OCI-LY7 (cell line): ENCODE data around the gene GLIPR1. TPM values are rescaled to one million over a fixed set of nuclear protein-coding genes. Genes with fewer than 3 reads are reported as not detected.

Source experiments
- BruUV-seq: library from RNA; stranded (reverse); fragments of 400-500 nt; replicated peaks from 2 replicates; lab custom pipeline; 2021; lab: Mats Ljungman, UMichigan
- CTCF ChIA-PET: fragments of 300-600 bp; sonication (Branson Sonifier 250); formaldehyde crosslinking; loops from one replicate; lab custom pipeline; 2022; ENCODE audit warnings: antibody characterized with exemption; ENCODE audit not compliant: unreplicated experiment; lab: Charles Lee
- POLR2A ChIA-PET: fragments of 300-600 bp; sonication (Branson Sonifier 250); formaldehyde crosslinking; loops from one replicate; lab custom pipeline; 2022; ENCODE audit warnings: antibody characterized with exemption; lab: Charles Lee
- DNase-seq: peaks from one replicate; pipeline ENCODE4 v3.0.0-alpha.2; 2015; ENCODE audit warnings: low spot score
- H2AFZ ChIP-seq: fragments of 200-600 bp; sonication (generic), shearing (Covaris generic); 2 replicates; pipeline ENCODE4 v1.6.1; 2014; ENCODE audit warnings: mild to moderate bottlenecking, antibody characterized with exemption, low read length, moderate library complexity
- H3K27ac ChIP-seq: fragments of 200-600 bp; sonication (generic); 2 replicates; pipeline ENCODE4 v1.5.1; 2014; ENCODE audit warnings: mixed run types, low read depth, mild to moderate bottlenecking, moderate library complexity, low read length, inconsistent platforms; ENCODE audit not compliant: poor library complexity, severe bottlenecking
- H3K36me3 ChIP-seq: fragments of 200-600 bp; sonication (generic); 2 replicates; pipeline ENCODE4 v1.6.1; 2014; ENCODE audit warnings: mild to moderate bottlenecking, antibody characterized with exemption, low read length, moderate library complexity, mixed read lengths; ENCODE audit not compliant: insufficient read depth
- H3K4me1 ChIP-seq: fragments of 200-600 bp; sonication (generic); 2 replicates; pipeline ENCODE4 v1.5.1; 2014; ENCODE audit warnings: mild to moderate bottlenecking, low read length; ENCODE audit not compliant: insufficient read depth, poor library complexity, severe bottlenecking
- H3K4me2 ChIP-seq: fragments of 200-600 bp; sonication (generic); 2 replicates; pipeline ENCODE4 v1.6.1; 2014; ENCODE audit warnings: mild to moderate bottlenecking, low read length
- H3K4me3 ChIP-seq: fragments of 200-600 bp; sonication (generic); 2 replicates; pipeline ENCODE4 v1.5.1; 2014; ENCODE audit warnings: mild to moderate bottlenecking, low read depth, low read length; ENCODE audit not compliant: poor library complexity, severe bottlenecking
- H3K79me2 ChIP-seq: fragments of 200-600 bp; sonication (generic); 2 replicates; pipeline ENCODE4 v1.6.1; 2016; ENCODE audit warnings: low read depth, mild to moderate bottlenecking, low read length, moderate library complexity, mixed read lengths; ENCODE audit not compliant: insufficient read depth
- H3K9me2 ChIP-seq: fragments of 200-600 bp; sonication (generic); 2 replicates; pipeline ENCODE4 v1.6.1; 2016; ENCODE audit warnings: mild to moderate bottlenecking, low read length, mixed read lengths; ENCODE audit not compliant: insufficient read depth
- H3K9me3 ChIP-seq: fragments of 200-600 bp; sonication (generic); 2 replicates; pipeline ENCODE4 v1.6.1; 2014; ENCODE audit warnings: mild to moderate bottlenecking, mixed run types, low read length, mixed read lengths
- H4K20me1 ChIP-seq: fragments of 200-600 bp; sonication (generic); 2 replicates; pipeline ENCODE4 v1.6.1; 2014; ENCODE audit warnings: mild to moderate bottlenecking, antibody characterized with exemption, low read length, moderate library complexity, mixed read lengths; ENCODE audit not compliant: insufficient read depth
- CTCF ChIP-seq: fragments of 200-600 bp; sonication (generic); conservative IDR thresholded peaks from 2 replicates; pipeline ENCODE4 v1.5.1; 2014; ENCODE audit warnings: mild to moderate bottlenecking, antibody characterized with exemption, low read length, moderate library complexity, mixed read lengths
- EZH2phosphoT487 ChIP-seq: fragments of 200-600 bp; sonication (generic); IDR thresholded peaks from 2 replicates; pipeline ENCODE4 v1.6.1; 2018; ENCODE audit warnings: low read depth, borderline replicate concordance, mild to moderate bottlenecking, mixed run types, antibody characterized with exemption, low read length, moderate library complexity, mixed read lengths
- intact Hi-C: fragments of 100-400 bp; cut with micrococcal nuclease; formaldehyde crosslinking; loops from one replicate; pipeline ENCODE4 v1.10.0; 2022; ENCODE audit not compliant: unreplicated experiment
- total RNA-seq, 2 experiments: library from RNA; depleted of rRNA in 1 of 2; stranded (reverse); fragments of >200 nt in 1 of 2; shearing (Covaris generic) in 1 of 2; gene quantifications; 2 replicates each; pipeline ENCODE4 v1.2.3, GENCODE V29; 2014 to 2022

Gene GLIPR1
- total RNA-seq, 2 experiments from 2014 or later = 2.8 to 3.3 TPM

GRCh38 chr12:75551477-75551876 is 70.9 kb downstream of the GLIPR1 start:
- intact Hi-C loops = no loop called here
- Histone ChIP-seq H4K20me1 (no peaks in the 10 kb centered on the region), H3K36me3 (no peaks in the 10 kb centered on the region), H3K4me3 (no peak overlapping the region), H3K4me1 (no peaks in the 10 kb centered on the region), H2AFZ (no peak overlapping the region), H3K9me2 (no peaks in the 10 kb centered on the region), H3K79me2 (no peaks in the 10 kb centered on the region), H3K4me2 (no peak overlapping the region), H3K27ac (no peak overlapping the region), H3K9me3 (no peaks in the 10 kb centered on the region)
- BruUV-seq = no TSS peak
- no peak for DNase-seq
- no peak for TF ChIP-seq CTCF
- TF ChIP-seq EZH2phosphoT487 = no peak
- ChIA-PET POLR2A (interaction anchor here (0.5 to 0.7 kb wide), 3 partner anchors 129 to 581 kb away, joined by 3 to 6 read pairs (median 3); no protein-coding TSS in a partner anchor), CTCF (no interaction called here)

GRCh38 chr12:75553398-75553797 is 72.8 kb downstream of the GLIPR1 start:
- POLR2A ChIA-PET = interaction anchor here (0.6 to 1.5 kb wide), 4 partner anchors 22 to 803 kb away, joined by 3 to 5 read pairs (median 3); no protein-coding TSS in a partner anchor
- CTCF ChIA-PET = no interaction called here

More at GRCh38 chr12:75553398-75553797, 72.8 kb downstream of the GLIPR1 start:
- TF ChIP-seq CTCF (no peak), EZH2phosphoT487 (no peak)
- H4K20me1 ChIP-seq = no peaks in the 10 kb centered on the region
- no peaks in the 10 kb centered on the region for H3K79me2 ChIP-seq
- no peaks in the 10 kb centered on the region for H3K9me3 ChIP-seq
- no peak overlapping the region for H2AFZ ChIP-seq
- H3K4me2 ChIP-seq = no peak overlapping the region
- H3K27ac ChIP-seq = no peak overlapping the region
- intact Hi-C loops = no loop called here
- no TSS peak for BruUV-seq
- DNase-seq = no peak
- H3K4me3 ChIP-seq = no peak overlapping the region
- no peaks in the 10 kb centered on the region for H3K4me1 ChIP-seq
- no peaks in the 10 kb centered on the region for H3K9me2 ChIP-seq
- no peaks in the 10 kb centered on the region for H3K36me3 ChIP-seq

Other genes with a start within 250 kb of the GLIPR1 start
- not detected in 2 replicates for gene CAPS2, start 150.4 kb upstream of the GLIPR1 start, total RNA-seq (2014; rRNA removed; shearing (Covaris generic))
- gene CAPS2, start 150.4 kb upstream of the GLIPR1 start, total RNA-seq (2022) = not detected in 2 replicates
- not detected in 2 replicates for gene GLIPR1L1, start 146.1 kb upstream of the GLIPR1 start, total RNA-seq (2014; rRNA removed; shearing (Covaris generic))
- not detected in 2 replicates for gene GLIPR1L1, start 146.1 kb upstream of the GLIPR1 start, total RNA-seq (2022)
- gene GLIPR1L2, start 89.7 kb upstream of the GLIPR1 start, total RNA-seq (2014; rRNA removed; shearing (Covaris generic)) = not detected in 2 replicates
- not detected in 2 replicates for gene GLIPR1L2, start 89.7 kb upstream of the GLIPR1 start, total RNA-seq (2022)
- 27.6 and 44.0 TPM in 2 replicates for gene KRR1, start 30.9 kb downstream of the GLIPR1 start, total RNA-seq (2014; rRNA removed; shearing (Covaris generic))
- gene KRR1, start 30.9 kb downstream of the GLIPR1 start, total RNA-seq (2022) = 78.0 and 81.7 TPM in 2 replicates